CD4-positive, alpha-beta T cell treated with Interferon alpha-2 for 1 hour (primary cell): ENCODE results near the gene PPP5C.
"Not testable (repeated sequence)": the region's sequence is repeated elsewhere in the genome, so short reads cannot be mapped to it uniquely, and the experiment has no call there.

Experiments
- DNase-seq, 2 donors: peaks; one replicate each; pipeline ENCODE4 v3.0.0-alpha.2; 2020 to 2022

PPP5C gene

GRCh38 chr19:46386996-46387712 lies 40.3 kb downstream of the PPP5C start:
- DNase-seq = no peak

GRCh38 chr19:46387713-46388130 lies 40.8 kb downstream of the PPP5C start:
- DNase-seq = no peak

GRCh38 chr19:46388311-46389095 lies 41.6 kb downstream of the PPP5C start:
- no peak for DNase-seq

- no peak for DNase-seq
Observed at GRCh38 chr19:46390121-46390858, 43.4 kb downstream of the PPP5C start.

GRCh38 chr19:46390866-46391265 lies 44.0 kb downstream of the PPP5C start:
- no peak for DNase-seq

- DNase-seq = no peak
Observed at GRCh38 chr19:46391296-46392251, 44.7 kb downstream of the PPP5C start.

GRCh38 chr19:46392252-46392801 lies 45.4 kb downstream of the PPP5C start:
- no peak for DNase-seq

- DNase-seq = no peak
Observed at GRCh38 chr19:46392837-46393236, 46.0 kb downstream of the PPP5C start.

GRCh38 chr19:46393456-46394401 lies 46.8 kb downstream of the PPP5C start:
- no peak for DNase-seq

- no peak for DNase-seq
Observed at GRCh38 chr19:46394402-46394797, 47.5 kb downstream of the PPP5C start.

GRCh38 chr19:46397801-46398479 lies 51.1 kb downstream of the PPP5C start:
- not testable (repeated sequence) for DNase-seq

GRCh38 chr19:46402725-46403124 lies 55.8 kb downstream of the PPP5C start:
- no peak for DNase-seq

- DNase-seq = no peak
Observed at GRCh38 chr19:46404055-46404752, 57.3 kb downstream of the PPP5C start.

GRCh38 chr19:46404753-46405468 lies 58.0 kb downstream of the PPP5C start:
- peak in 1 of 2 donors; percentile 11 for DNase-seq

GRCh38 chr19:46406976-46407375 lies 60.1 kb downstream of the PPP5C start:
- DNase-seq = no peak

- DNase-seq = no peak
Observed at GRCh38 chr19:46407856-46408663, 61.2 kb downstream of the PPP5C start.

- no peak for DNase-seq
Observed at GRCh38 chr19:46408664-46409039, 61.8 kb downstream of the PPP5C start.

- DNase-seq = no peak
Observed at GRCh38 chr19:46409191-46409590, 62.3 kb downstream of the PPP5C start.
